Loucy (cell line): ENCODE data around the gene NLGN1.

Experiments used
- EZH2phosphoT487 ChIP-seq: fragments of 200-600 bp; IDR thresholded peaks from 2 replicates; pipeline ENCODE4 v1.6.1; 2018; ENCODE audit warnings: antibody characterized with exemption, mild to moderate bottlenecking, moderate library complexity, borderline replicate concordance
- TF ChIP-seq, protein P1 (sequence below): fragments of 200-600 bp; sonication (generic); conservative IDR thresholded peaks from 2 replicates; pipeline ENCODE4 v1.5.1; 2014; ENCODE audit warnings: mild to moderate bottlenecking, antibody characterized with exemption, low read length

DNA sequence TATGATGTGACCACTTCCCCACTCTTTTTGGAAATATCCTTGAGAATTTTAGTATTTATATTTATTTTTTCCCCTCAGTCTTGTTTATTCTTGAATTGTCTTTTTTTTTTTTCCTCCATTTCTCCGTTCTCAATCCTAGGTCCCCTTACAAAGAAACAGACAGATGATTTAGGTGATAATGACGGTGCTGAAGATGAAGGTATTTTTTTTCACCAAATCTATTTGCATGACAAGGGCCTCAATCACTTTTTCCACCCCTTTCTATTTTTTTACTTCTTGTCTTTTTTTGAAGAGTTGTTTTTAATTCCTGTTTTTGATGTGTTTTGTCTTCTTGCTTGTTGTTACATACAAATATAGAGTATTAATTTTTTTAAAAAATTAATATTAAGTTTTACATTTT lies 402.6 kb downstream of the NLGN1 start:
- TF ChIP-seq, protein P1, sequence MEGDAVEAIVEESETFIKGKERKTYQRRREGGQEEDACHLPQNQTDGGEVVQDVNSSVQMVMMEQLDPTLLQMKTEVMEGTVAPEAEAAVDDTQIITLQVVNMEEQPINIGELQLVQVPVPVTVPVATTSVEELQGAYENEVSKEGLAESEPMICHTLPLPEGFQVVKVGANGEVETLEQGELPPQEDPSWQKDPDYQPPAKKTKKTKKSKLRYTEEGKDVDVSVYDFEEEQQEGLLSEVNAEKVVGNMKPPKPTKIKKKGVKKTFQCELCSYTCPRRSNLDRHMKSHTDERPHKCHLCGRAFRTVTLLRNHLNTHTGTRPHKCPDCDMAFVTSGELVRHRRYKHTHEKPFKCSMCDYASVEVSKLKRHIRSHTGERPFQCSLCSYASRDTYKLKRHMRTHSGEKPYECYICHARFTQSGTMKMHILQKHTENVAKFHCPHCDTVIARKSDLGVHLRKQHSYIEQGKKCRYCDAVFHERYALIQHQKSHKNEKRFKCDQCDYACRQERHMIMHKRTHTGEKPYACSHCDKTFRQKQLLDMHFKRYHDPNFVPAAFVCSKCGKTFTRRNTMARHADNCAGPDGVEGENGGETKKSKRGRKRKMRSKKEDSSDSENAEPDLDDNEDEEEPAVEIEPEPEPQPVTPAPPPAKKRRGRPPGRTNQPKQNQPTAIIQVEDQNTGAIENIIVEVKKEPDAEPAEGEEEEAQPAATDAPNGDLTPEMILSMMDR = no peak
- TF ChIP-seq EZH2phosphoT487 = no peak
